Measurements from ENCODE around the gene FOXO6.

DNA sequence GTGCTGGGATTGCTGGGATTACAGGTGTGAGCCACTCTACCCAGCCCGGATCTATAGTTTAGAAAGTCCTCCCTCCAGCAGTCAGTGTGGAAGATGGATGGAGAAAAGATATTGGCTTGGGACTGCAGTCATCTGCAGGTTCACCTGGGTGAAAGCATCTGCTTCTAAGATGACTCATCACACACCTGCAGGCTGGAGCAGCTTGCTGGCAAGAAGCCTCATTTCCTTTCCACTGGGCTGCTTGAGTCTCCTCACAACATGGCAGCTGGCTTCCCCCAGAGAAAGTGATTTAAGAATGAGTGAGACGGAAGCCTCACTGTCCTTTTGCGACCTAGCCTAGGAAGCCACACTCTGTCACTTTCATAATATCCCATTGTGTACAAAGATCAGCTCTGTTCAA lies 50.0 kb downstream of the FOXO6 start:
- TF ChIP-seq, protein P1, sequence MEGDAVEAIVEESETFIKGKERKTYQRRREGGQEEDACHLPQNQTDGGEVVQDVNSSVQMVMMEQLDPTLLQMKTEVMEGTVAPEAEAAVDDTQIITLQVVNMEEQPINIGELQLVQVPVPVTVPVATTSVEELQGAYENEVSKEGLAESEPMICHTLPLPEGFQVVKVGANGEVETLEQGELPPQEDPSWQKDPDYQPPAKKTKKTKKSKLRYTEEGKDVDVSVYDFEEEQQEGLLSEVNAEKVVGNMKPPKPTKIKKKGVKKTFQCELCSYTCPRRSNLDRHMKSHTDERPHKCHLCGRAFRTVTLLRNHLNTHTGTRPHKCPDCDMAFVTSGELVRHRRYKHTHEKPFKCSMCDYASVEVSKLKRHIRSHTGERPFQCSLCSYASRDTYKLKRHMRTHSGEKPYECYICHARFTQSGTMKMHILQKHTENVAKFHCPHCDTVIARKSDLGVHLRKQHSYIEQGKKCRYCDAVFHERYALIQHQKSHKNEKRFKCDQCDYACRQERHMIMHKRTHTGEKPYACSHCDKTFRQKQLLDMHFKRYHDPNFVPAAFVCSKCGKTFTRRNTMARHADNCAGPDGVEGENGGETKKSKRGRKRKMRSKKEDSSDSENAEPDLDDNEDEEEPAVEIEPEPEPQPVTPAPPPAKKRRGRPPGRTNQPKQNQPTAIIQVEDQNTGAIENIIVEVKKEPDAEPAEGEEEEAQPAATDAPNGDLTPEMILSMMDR (conservative IDR thresholded peaks at IDR 0.05; ENCODE audit: low read depth in 2 of 2) = no peak
- TF ChIP-seq POLR2AphosphoS5 (IDR thresholded peaks at IDR 0.05; ENCODE audit: low read depth) (no peak), CREB1 (CRISPR knock-in tag; IDR thresholded peaks at IDR 0.05; ENCODE audit: low read depth) (no peak), EZH2phosphoT487 (IDR thresholded peaks at IDR 0.05; ENCODE audit: unreplicated experiment) (no peak)
